Fibroblast of pulmonary artery (primary cell): ENCODE results near the gene SHISA5.

Experiments
- DNase-seq: peaks from one replicate; pipeline ENCODE4 v3.0.0-alpha.2; 2010; ENCODE audit warnings: low read depth
- H3K4me3 ChIP-seq: replicated peaks from 2 replicates; pipeline ENCODE4 v1.5.1; 2011; ENCODE audit warnings: low read depth, mild to moderate bottlenecking, control low read depth, low read length, moderate library complexity
- CTCF ChIP-seq: IDR thresholded peaks from 2 replicates; pipeline ENCODE4 v1.5.1; 2011; ENCODE audit warnings: mild to moderate bottlenecking, control low read depth, low read length, inconsistent platforms; ENCODE audit errors: missing control alignments

Gene SHISA5

GRCh38 chr3:48519277-48519643, 15.3 kb upstream of the SHISA5 start:
- H3K4me3 ChIP-seq = no peak overlapping the region
- no peak for DNase-seq
- no peak for TF ChIP-seq CTCF

GRCh38 chr3:48518638-48519276, 14.8 kb upstream of the SHISA5 start:
- no peak for TF ChIP-seq CTCF
- no peak for DNase-seq
- no peak overlapping the region for H3K4me3 ChIP-seq

- no peak for TF ChIP-seq CTCF
- H3K4me3 ChIP-seq = no peak overlapping the region
- no peak for DNase-seq
Observed at GRCh38 chr3:48518069-48518468, 14.1 kb upstream of the SHISA5 start.

GRCh38 chr3:48516571-48516970, 12.6 kb upstream of the SHISA5 start:
- no peak for TF ChIP-seq CTCF
- DNase-seq = no peak
- H3K4me3 ChIP-seq = no peak overlapping the region

- no peak overlapping the region for H3K4me3 ChIP-seq
- DNase-seq = no peak
Observed at GRCh38 chr3:48514431-48515227, 10.7 kb upstream of the SHISA5 start.

GRCh38 chr3:48511551-48511950, 7.6 kb upstream of the SHISA5 start:
- DNase-seq = no peak
- no peak overlapping the region for H3K4me3 ChIP-seq
- TF ChIP-seq CTCF = no peak

More at GRCh38 chr3:48514431-48515227, 10.7 kb upstream of the SHISA5 start:
- no peak for TF ChIP-seq CTCF
